T-cell (primary cell): Measurements from ENCODE around the gene CDH4. TPM values are rescaled to one million over a fixed set of nuclear protein-coding genes. Genes with fewer than 3 reads are reported as not detected.

Source experiments
- ATAC-seq, 4 experiments: fragments of 200-7000 bp in 3 of 4; fragments of 150-1000 bp in 1 of 4; cut with Tn5 transposase; replicated peaks in 1 of 4; 1 replicate in 3 of 4; 2 replicates in 1 of 4; pipeline ENCODE4 v1.10.0; 2021; ENCODE audit warnings: moderate library complexity in 3 of 4, mild to moderate bottlenecking in 2 of 4, moderate number of reproducible peaks in 1 of 4
- CTCF ChIA-PET, 2 donors: fragments of 300-600 bp; sonication (Branson Sonifier 250); formaldehyde crosslinking; loops; one replicate each; lab custom pipeline; 2022; ENCODE audit warnings: antibody characterized with exemption in 2 of 2; lab: Charles Lee
- POLR2A ChIA-PET, 2 donors: fragments of 300-600 bp; sonication (Branson Sonifier 250); formaldehyde crosslinking; loops; one replicate each; lab custom pipeline; 2022; ENCODE audit warnings: antibody characterized with exemption in 2 of 2; lab: Charles Lee
- DNase-seq, 35 experiments: peaks; one replicate each; pipeline versions ENCODE4 v3.0.0 to v3.0.0-alpha.2; 2013 to 2023
- H3K27ac ChIP-seq: one replicate; pipeline ENCODE4 v1.5.1; 2013; ENCODE audit warnings: low read length
- H3K27me3 ChIP-seq, 2 experiments: replicated peaks in 1 of 2; 1 replicate in 1 of 2; 2 replicates in 1 of 2; pipeline versions ENCODE4 v1.6.1 to v1.7.0; 2013; ENCODE audit warnings: low read length in 1 of 2, mixed read lengths in 1 of 2; ENCODE audit not compliant: control insufficient read depth in 2 of 2, insufficient read depth in 2 of 2; ENCODE audit errors: extremely low read depth in 1 of 2
- H3K36me3 ChIP-seq, 2 donors: 1 replicate in 1 of 2; 2 replicates in 1 of 2; pipeline versions ENCODE4 v1.6.1 to v1.7.0; 2013; ENCODE audit warnings: low read length in 1 of 2; ENCODE audit not compliant: control insufficient read depth in 2 of 2, insufficient read depth in 1 of 2; ENCODE audit errors: extremely low read depth in 1 of 2
- H3K4me1 ChIP-seq, 2 experiments: 1 replicate in 1 of 2; 2 replicates in 1 of 2; pipeline versions ENCODE4 v1.6.1 to v1.7.0; 2013; ENCODE audit warnings: low read length in 2 of 2, mixed read lengths in 1 of 2; ENCODE audit not compliant: insufficient read depth in 2 of 2, control insufficient read depth in 1 of 2; ENCODE audit errors: extremely low read depth in 1 of 2
- H3K4me3 ChIP-seq, 2 donors: 1 replicate in 1 of 2; 2 replicates in 1 of 2; pipeline versions ENCODE4 v1.5.1 to v1.7.0; 2013; ENCODE audit warnings: mild to moderate bottlenecking in 2 of 2, low read length in 1 of 2, moderate library complexity in 1 of 2; ENCODE audit not compliant: control insufficient read depth in 1 of 2; ENCODE audit errors: extremely low read depth in 1 of 2
- H3K9me3 ChIP-seq: 2 replicates; pipeline ENCODE4 v1.7.0; 2013
- H3K27ac Mint-ChIP-seq, 2 donors: one replicate each; pipeline ENCODE4 v1.8.0; 2020 to 2021; ENCODE audit warnings: mild to moderate bottlenecking in 2 of 2, mixed read lengths in 2 of 2
- H3K27me3 Mint-ChIP-seq, 2 donors: one replicate each; pipeline ENCODE4 v1.8.0; 2021 to 2022; ENCODE audit warnings: mixed read lengths in 2 of 2
- H3K36me3 Mint-ChIP-seq: one replicate; pipeline ENCODE4 v1.8.0; 2021; ENCODE audit warnings: mixed read lengths
- H3K4me1 Mint-ChIP-seq, 3 donors: one replicate each; pipeline ENCODE4 v1.8.0; 2020 to 2022; ENCODE audit warnings: mixed read lengths in 3 of 3, mild to moderate bottlenecking in 1 of 3
- H3K4me3 Mint-ChIP-seq, 3 donors: one replicate each; pipeline ENCODE4 v1.8.0; 2020 to 2022; ENCODE audit warnings: mild to moderate bottlenecking in 3 of 3, mixed read lengths in 3 of 3, moderate library complexity in 3 of 3
- H3K9me3 Mint-ChIP-seq, 3 donors: one replicate each; pipeline ENCODE4 v1.8.0; 2020 to 2022; ENCODE audit warnings: mixed read lengths in 3 of 3
- WGBS: methylation state at CpG from one replicate; pipeline ENCODE4 v1.1.5; 2013; ENCODE audit warnings: missing lambda C conversion rate; ENCODE audit not compliant: insufficient coverage; 5-methylcytosine and 5-hydroxymethylcytosine counted together
- total RNA-seq, 35 experiments: library from RNA in 6 of 35; stranded (reverse) in 6 of 35; fragments of 120-200 nt in 1 of 35; gene quantifications; one replicate each; pipeline versions ENCODE4 v1.2.1 to v1.2.4 and lab custom pipeline; 2013 to 2026

Gene CDH4
- total RNA-seq, 5 donors from 2014 or later (not counting 1 experiment from before 2014, with no cell fraction given): 0.06 to 0.64 (median 0.14) TPM

- 92% methylated on average over 14 of the region's 14 CpGs for WGBS
- Histone ChIP-seq H3K4me3 (no peak overlapping the region), H3K27me3 (peaks cover 0 to 19% of the 10 kb centered on the region in 2 experiments), H3K4me1 (no peaks in the 10 kb centered on the region), H3K9me3 (no peaks in the 10 kb centered on the region), H3K36me3 (no peaks in the 10 kb centered on the region), H3K27ac (no peak overlapping the region)
- Mint-ChIP-seq H3K4me1 (no peaks in the 10 kb centered on the region), H3K4me3 (no peak overlapping the region), H3K27me3 (peaks cover 6 to 13% of the 10 kb centered on the region in 2 donors), H3K9me3 (peaks cover 0 to 5% (median 0%) of the 10 kb centered on the region in 3 donors), H3K27ac (no peak overlapping the region), H3K36me3 (no peaks in the 10 kb centered on the region)
- DNase-seq (no peak), ATAC-seq (no peak)
- CTCF ChIA-PET: no interaction called here
- POLR2A ChIA-PET: interaction anchor here in 1 of 2 donors (0.9 kb wide), 1 partner anchor 11 kb away, joined by 4 read pairs; no protein-coding TSS in a partner anchor
Measured at GRCh38 chr20:61361501-61361900, 109.4 kb downstream of the CDH4 start.

GRCh38 chr20:61364147-61364546 lies 112.1 kb downstream of the CDH4 start:
- CTCF ChIA-PET: no interaction called here
- no peak for DNase-seq

GRCh38 chr20:61366914-61367313 lies 114.9 kb downstream of the CDH4 start:
- Mint-ChIP-seq H3K27ac (no peak overlapping the region), H3K4me3 (no peak overlapping the region), H3K4me1 (no peaks in the 10 kb centered on the region), H3K36me3 (no peaks in the 10 kb centered on the region), H3K27me3 (no peaks in the 10 kb centered on the region), H3K9me3 (peaks cover 0 to 5% (median 2%) of the 10 kb centered on the region in 3 donors)
- WGBS: 65% methylated on average over 8 of the region's 11 CpGs
- ChIA-PET CTCF (no interaction called here), POLR2A (no interaction called here)
- Histone ChIP-seq H3K36me3 (no peaks in the 10 kb centered on the region), H3K4me1 (no peaks in the 10 kb centered on the region), H3K27me3 (peaks cover 0 to 5% of the 10 kb centered on the region in 2 experiments), H3K9me3 (no peaks in the 10 kb centered on the region), H3K27ac (no peak overlapping the region), H3K4me3 (no peak overlapping the region)
- DNase-seq: no peak
- no peak for ATAC-seq

More at GRCh38 chr20:61364147-61364546, 112.1 kb downstream of the CDH4 start:
- H3K4me1 Mint-ChIP-seq: no peaks in the 10 kb centered on the region
- H3K27ac Mint-ChIP-seq: no peak overlapping the region
- no peak overlapping the region for H3K4me3 ChIP-seq
- H3K9me3 ChIP-seq: no peaks in the 10 kb centered on the region
- H3K36me3 ChIP-seq: no peaks in the 10 kb centered on the region
- H3K27me3 Mint-ChIP-seq: peaks cover 6 to 10% of the 10 kb centered on the region in 2 donors
- no peak for ATAC-seq
- H3K27me3 ChIP-seq: peaks cover 0 to 6% of the 10 kb centered on the region in 2 experiments
- no peak overlapping the region for H3K4me3 Mint-ChIP-seq
- no peaks in the 10 kb centered on the region for H3K36me3 Mint-ChIP-seq
- 83% methylated on average over 4 of the region's 5 CpGs for WGBS
- POLR2A ChIA-PET: no interaction called here
- H3K27ac ChIP-seq: no peak overlapping the region
- H3K4me1 ChIP-seq: no peaks in the 10 kb centered on the region
- H3K9me3 Mint-ChIP-seq: peaks cover 0 to 5% (median 2%) of the 10 kb centered on the region in 3 donors

GRCh38 chr20:61369731-61370520 lies 117.9 kb downstream of the CDH4 start:
- WGBS: 71% methylated on average over 8 of the region's 13 CpGs
- Histone ChIP-seq H3K27ac (no peak overlapping the region), H3K9me3 (no peaks in the 10 kb centered on the region), H3K4me1 (no peaks in the 10 kb centered on the region), H3K36me3 (no peaks in the 10 kb centered on the region), H3K4me3 (no peak overlapping the region), H3K27me3 (peaks cover 0 to 16% of the 10 kb centered on the region in 2 experiments)
- H3K27ac Mint-ChIP-seq: no peak overlapping the region
- no peak for ATAC-seq
- H3K4me1 Mint-ChIP-seq: no peaks in the 10 kb centered on the region
- H3K9me3 Mint-ChIP-seq: peaks cover 2 to 5% (median 3%) of the 10 kb centered on the region in 3 donors
- no peak for DNase-seq
- CTCF ChIA-PET: no interaction called here
- no peaks in the 10 kb centered on the region for H3K36me3 Mint-ChIP-seq
- no peak overlapping the region for H3K4me3 Mint-ChIP-seq
- POLR2A ChIA-PET: no interaction called here
- H3K27me3 Mint-ChIP-seq: no peaks in the 10 kb centered on the region

GRCh38 chr20:61370841-61371303 lies 118.8 kb downstream of the CDH4 start:
- peaks cover 0 to 3% (median 2%) of the 10 kb centered on the region in 3 donors for H3K9me3 Mint-ChIP-seq
- POLR2A ChIA-PET: no interaction called here
- ATAC-seq (no peak), DNase-seq (no peak)
- no peak overlapping the region for H3K4me3 ChIP-seq
- H3K4me1 Mint-ChIP-seq: no peaks in the 10 kb centered on the region
- H3K4me3 Mint-ChIP-seq: no peak overlapping the region
- 86% methylated on average over 10 of the region's 20 CpGs for WGBS
- no peak overlapping the region for H3K27ac ChIP-seq
- no peaks in the 10 kb centered on the region for H3K36me3 ChIP-seq
- H3K27me3 Mint-ChIP-seq: no peaks in the 10 kb centered on the region
- CTCF ChIA-PET: no interaction called here
- H3K9me3 ChIP-seq: no peaks in the 10 kb centered on the region
- no peaks in the 10 kb centered on the region for H3K4me1 ChIP-seq
- H3K27ac Mint-ChIP-seq: no peak overlapping the region
- H3K36me3 Mint-ChIP-seq: no peaks in the 10 kb centered on the region
- H3K27me3 ChIP-seq: peaks cover 0 to 16% of the 10 kb centered on the region in 2 experiments

GRCh38 chr20:61371501-61372136 lies 119.6 kb downstream of the CDH4 start:
- Histone ChIP-seq H3K4me1 (no peaks in the 10 kb centered on the region), H3K27me3 (peaks cover 0 to 16% of the 10 kb centered on the region in 2 experiments), H3K9me3 (no peaks in the 10 kb centered on the region), H3K4me3 (no peak overlapping the region), H3K36me3 (no peaks in the 10 kb centered on the region), H3K27ac (no peak overlapping the region)
- H3K9me3 Mint-ChIP-seq: peaks cover 0 to 3% (median 2%) of the 10 kb centered on the region in 3 donors
- 79% methylated on average over 11 of the region's 22 CpGs for WGBS
- CTCF ChIA-PET: no interaction called here
- no peak for ATAC-seq
- H3K27ac Mint-ChIP-seq: no peak overlapping the region
- no peaks in the 10 kb centered on the region for H3K4me1 Mint-ChIP-seq
- H3K36me3 Mint-ChIP-seq: no peaks in the 10 kb centered on the region
- DNase-seq: no peak
- H3K27me3 Mint-ChIP-seq: no peaks in the 10 kb centered on the region
- no peak overlapping the region for H3K4me3 Mint-ChIP-seq
- POLR2A ChIA-PET: no interaction called here
